Inflammatory macrophage treated with lipopolysaccharide for 4 hours (primary cell): ENCODE measurements around the gene LARGE1.

Experiments
- DNase-seq: peaks from one replicate; pipeline ENCODE4 v3.0.0-alpha.2; 2020

Gene LARGE1

GRCh38 chr22:33913188-33913587, 7.1 kb downstream of the LARGE1 start:
- DNase-seq = no peak

- no peak for DNase-seq
Observed at GRCh38 chr22:33909911-33910310, 10.4 kb downstream of the LARGE1 start.

GRCh38 chr22:33909075-33909458, 11.2 kb downstream of the LARGE1 start:
- no peak for DNase-seq

- DNase-seq = no peak
Observed at GRCh38 chr22:33908171-33909074, 11.9 kb downstream of the LARGE1 start.

- DNase-seq = no peak
Observed at GRCh38 chr22:33906954-33907353, 13.3 kb downstream of the LARGE1 start.

- DNase-seq = no peak
Observed at GRCh38 chr22:33906475-33906874, 13.8 kb downstream of the LARGE1 start.

GRCh38 chr22:33903012-33903411, 17.3 kb downstream of the LARGE1 start:
- DNase-seq = no peak

GRCh38 chr22:33902073-33902472, 18.2 kb downstream of the LARGE1 start:
- DNase-seq = no peak

- DNase-seq = no peak
Observed at GRCh38 chr22:33898121-33898520, 22.2 kb downstream of the LARGE1 start.

- no peak for DNase-seq
Observed at GRCh38 chr22:33897448-33897835, 22.8 kb downstream of the LARGE1 start.

GRCh38 chr22:33896575-33897447, 23.5 kb downstream of the LARGE1 start:
- no peak for DNase-seq

GRCh38 chr22:33896154-33896553, 24.1 kb downstream of the LARGE1 start:
- no peak for DNase-seq

- DNase-seq = no peak
Observed at GRCh38 chr22:33895444-33895843, 24.8 kb downstream of the LARGE1 start.

GRCh38 chr22:33894515-33894914, 25.8 kb downstream of the LARGE1 start:
- no peak for DNase-seq

GRCh38 chr22:33894036-33894435, 26.2 kb downstream of the LARGE1 start:
- DNase-seq = no peak

- no peak for DNase-seq
Observed at GRCh38 chr22:33893512-33893911, 26.8 kb downstream of the LARGE1 start.

- no peak for DNase-seq
Observed at GRCh38 chr22:33891992-33892391, 28.3 kb downstream of the LARGE1 start.

GRCh38 chr22:33891455-33891854, 28.8 kb downstream of the LARGE1 start:
- no peak for DNase-seq

- no peak for DNase-seq
Observed at GRCh38 chr22:33889748-33890147, 30.5 kb downstream of the LARGE1 start.

- DNase-seq = no peak
Observed at GRCh38 chr22:33888821-33889220, 31.5 kb downstream of the LARGE1 start.

GRCh38 chr22:33887173-33887572, 33.1 kb downstream of the LARGE1 start:
- DNase-seq = no peak

- no peak for DNase-seq
Observed at GRCh38 chr22:33886696-33887095, 33.6 kb downstream of the LARGE1 start.

GRCh38 chr22:33884829-33885228, 35.4 kb downstream of the LARGE1 start:
- no peak for DNase-seq
